ENCODE data around the gene FAM118B. TPM values are rescaled to one million over a fixed set of nuclear protein-coding genes. Genes with fewer than 3 reads are reported as not detected.

The FAM118B gene
- total RNA-seq, 1 experiment from 2014 or later = 13.1 TPM

GRCh38 chr11:126210871-126211235, 729 bp upstream of the FAM118B start:
- Histone ChIP-seq H3K9me2 (ENCODE audit: insufficient read depth) (no peaks in the 10 kb centered on the region), H3K4me3 (peak overlapping the region; percentile 72), H3K9me3 (ENCODE audit: insufficient read depth, low read depth) (no peaks in the 10 kb centered on the region; the same call in 1 of the 2 replicates), H2AFZ (peak overlapping the region; percentile 90), H3K27me3 (ENCODE audit: insufficient read depth, low read depth) (no peaks in the 10 kb centered on the region), H3K4me1 (replicated peaks; ENCODE audit: insufficient read depth) (peaks cover 18% of the 10 kb centered on the region), H3K36me3 (ENCODE audit: low read depth) (0 out of 2 replicates have a peak, but pooled peaks cover 14% of the 10 kb centered on the region), H3K27ac (peak overlapping the region; percentile 43), H3K4me2 (peak overlapping the region; percentile 94), H3K79me2 (ENCODE audit: low read depth) (peaks cover 30% of the 10 kb centered on the region), H3F3A (ENCODE audit: insufficient read depth, low read depth) (no peaks in the 10 kb centered on the region; the same call in 1 of the 2 replicates), H4K20me1 (ENCODE audit: insufficient read depth) (no peaks in the 10 kb centered on the region; the same call in 1 of the 2 replicates)
- ChIA-PET POLR2A (ENCODE audit: unreplicated experiment) (interaction anchor here (0.5 kb wide), 1 partner anchor 623 kb away, joined by 3 read pairs; no protein-coding TSS in a partner anchor), CTCF (no interaction called here)
- DNase-seq = no peak
- intact Hi-C loops (cut with micrococcal nuclease; ENCODE audit: unreplicated experiment) = loop anchor here (1.0 kb wide), 2 partner anchors 57 to 93 kb away; partner anchors contain the start of genes DCPS and SRPRA
- TF ChIP-seq CTCF (conservative IDR thresholded peaks at IDR 0.05) (no peak), EZH2 (IDR thresholded peaks at IDR 0.05; ENCODE audit: low read depth) (no peak)
- BruUV-seq (replicated peaks) = TSS peak; percentile 38

GRCh38 chr11:126212089-126212660, 593 bp downstream of the FAM118B start:
- peak overlapping the region; percentile 90 for H2AFZ ChIP-seq
- H3K4me2 ChIP-seq = peak overlapping the region; percentile 89
- H3K79me2 ChIP-seq (ENCODE audit: low read depth) = peaks cover 36% of the 10 kb centered on the region

GRCh38 chr11:126214441-126214840, 2.9 kb downstream of the FAM118B start:
- BruUV-seq (replicated peaks) = no TSS peak
- Histone ChIP-seq H2AFZ (no peak overlapping the region), H3K4me2 (no peak overlapping the region), H3K9me2 (ENCODE audit: insufficient read depth) (no peaks in the 10 kb centered on the region), H3K79me2 (ENCODE audit: low read depth) (peaks cover 48% of the 10 kb centered on the region), H3K4me3 (no peak overlapping the region), H3K4me1 (replicated peaks; ENCODE audit: insufficient read depth) (peaks cover 18% of the 10 kb centered on the region), H3K9me3 (ENCODE audit: insufficient read depth, low read depth) (no peaks in the 10 kb centered on the region; the same call in 1 of the 2 replicates), H3K27ac (no peak overlapping the region), H3K36me3 (ENCODE audit: low read depth) (0 out of 2 replicates have a peak, but pooled peaks cover 2% of the 10 kb centered on the region), H3K27me3 (ENCODE audit: insufficient read depth, low read depth) (no peaks in the 10 kb centered on the region), H3F3A (ENCODE audit: insufficient read depth, low read depth) (0 out of 2 replicates have a peak, but pooled peaks cover 7% of the 10 kb centered on the region), H4K20me1 (ENCODE audit: insufficient read depth) (no peaks in the 10 kb centered on the region)
- intact Hi-C loops (cut with micrococcal nuclease; ENCODE audit: unreplicated experiment) = no loop called here
- TF ChIP-seq CTCF (conservative IDR thresholded peaks at IDR 0.05) = no peak
- TF ChIP-seq EZH2 (IDR thresholded peaks at IDR 0.05; ENCODE audit: low read depth) = no peak
- no peak for DNase-seq
- CTCF ChIA-PET = no interaction called here
- POLR2A ChIA-PET (ENCODE audit: unreplicated experiment) = no interaction called here

More at GRCh38 chr11:126212089-126212660, 593 bp downstream of the FAM118B start:
- CTCF ChIA-PET = interaction anchor here (0.5 to 0.6 kb wide), 2 partner anchors 73 to 150 kb away, joined by 3 to 9 read pairs; no protein-coding TSS in a partner anchor
- H3K9me2 ChIP-seq (ENCODE audit: insufficient read depth) = no peaks in the 10 kb centered on the region
- no peak for DNase-seq
- BruUV-seq (replicated peaks) = TSS peak; percentile 70
- no peaks in the 10 kb centered on the region; the same call in 1 of the 2 replicates for H4K20me1 ChIP-seq (ENCODE audit: insufficient read depth)
- peak overlapping the region; percentile 72 for H3K4me3 ChIP-seq
- peaks cover 18% of the 10 kb centered on the region for H3K4me1 ChIP-seq (replicated peaks; ENCODE audit: insufficient read depth)
- H3K9me3 ChIP-seq (ENCODE audit: insufficient read depth, low read depth) = no peaks in the 10 kb centered on the region; the same call in 1 of the 2 replicates
- peaks cover 7% of the 10 kb centered on the region; the same call in 1 of the 2 replicates for H3F3A ChIP-seq (ENCODE audit: insufficient read depth, low read depth)
- no peaks in the 10 kb centered on the region for H3K27me3 ChIP-seq (ENCODE audit: insufficient read depth, low read depth)
- intact Hi-C loops (cut with micrococcal nuclease; ENCODE audit: unreplicated experiment) = no loop called here
- H3K27ac ChIP-seq = no peak overlapping the region
- 0 out of 2 replicates have a peak, but pooled peaks cover 14% of the 10 kb centered on the region for H3K36me3 ChIP-seq (ENCODE audit: low read depth)
- POLR2A ChIA-PET (ENCODE audit: unreplicated experiment) = interaction anchor here (0.6 kb wide), 3 partner anchors 19 to 358 kb away, joined by 3 to 8 read pairs (median 4); no protein-coding TSS in a partner anchor
- no peak for TF ChIP-seq CTCF (conservative IDR thresholded peaks at IDR 0.05)
- no peak for TF ChIP-seq EZH2 (IDR thresholded peaks at IDR 0.05; ENCODE audit: low read depth)

Measured in PC-9 (cell line).